Common myeloid progenitor, CD34-positive (primary cell): Measurements from ENCODE around the gene AJM1.
A peak's percentile ranks its signal among the peaks of the same experiment; 100 is the strongest.

Experiments
- CTCF ChIA-PET: fragments of 350-600 bp; sonication (Branson Sonifier 250); formaldehyde crosslinking; loops from one replicate; lab custom pipeline; 2021; ENCODE audit warnings: antibody characterized with exemption; lab: Charles Lee
- POLR2A ChIA-PET: fragments of 350-600 bp; sonication (Branson Sonifier 250); formaldehyde crosslinking; loops from one replicate; lab custom pipeline; 2021; ENCODE audit warnings: antibody characterized with exemption; lab: Charles Lee
- DNase-seq, 3 donors: peaks; one replicate each; pipeline versions ENCODE4 v3.0.0 to v3.0.0-alpha.2; 2013
- H3K27ac ChIP-seq, 2 experiments: 1 replicate in 1 of 2; 2 replicates in 1 of 2; pipeline ENCODE4 v1.7.0; 2013; ENCODE audit warnings: inconsistent platforms in 2 of 2, low read length in 2 of 2, mild to moderate bottlenecking in 2 of 2, low read depth in 1 of 2, moderate library complexity in 1 of 2; ENCODE audit not compliant: severe bottlenecking in 2 of 2, insufficient read depth in 1 of 2, poor library complexity in 1 of 2
- H3K27me3 ChIP-seq, 5 experiments: replicated peaks in 2 of 5; 1 replicate in 3 of 5; 2 replicates in 2 of 5; pipeline versions ENCODE4 v1.6.1 to v1.7.0; 2013; ENCODE audit warnings: low read length in 4 of 5, mild to moderate bottlenecking in 2 of 5, moderate library complexity in 2 of 5, inconsistent platforms in 1 of 5; ENCODE audit not compliant: insufficient read depth in 5 of 5, control insufficient read depth in 4 of 5
- H3K36me3 ChIP-seq, 4 experiments: 1 replicate in 2 of 4; 2 replicates in 2 of 4; pipeline versions ENCODE4 v1.6.1 to v1.7.0; 2013; ENCODE audit warnings: low read length in 3 of 4, control low read depth in 1 of 4, mild to moderate bottlenecking in 1 of 4; ENCODE audit not compliant: control insufficient read depth in 4 of 4, insufficient read depth in 4 of 4
- H3K4me1 ChIP-seq, 4 experiments: 1 replicate in 3 of 4; 2 replicates in 1 of 4; pipeline versions ENCODE4 v1.6.1 to v1.7.1; 2013; ENCODE audit warnings: low read length in 3 of 4, mild to moderate bottlenecking in 3 of 4, control low read depth in 1 of 4, inconsistent platforms in 1 of 4, moderate library complexity in 1 of 4; ENCODE audit not compliant: control insufficient read depth in 4 of 4, insufficient read depth in 4 of 4; ENCODE audit errors: control extremely low read depth in 1 of 4
- H3K4me3 ChIP-seq, 7 experiments: 1 replicate in 4 of 7; 2 replicates in 3 of 7; pipeline versions ENCODE4 v1.5.1 to v1.7.0; 2013; ENCODE audit warnings: mild to moderate bottlenecking in 7 of 7, low read length in 6 of 7, moderate library complexity in 6 of 7, inconsistent platforms in 2 of 7, low read depth in 2 of 7, control low read depth in 1 of 7; ENCODE audit not compliant: insufficient read depth in 4 of 7, control insufficient read depth in 1 of 7; ENCODE audit errors: extremely low read depth in 1 of 7
- H3K9me3 ChIP-seq, 5 experiments: 1 replicate in 4 of 5; 2 replicates in 1 of 5; pipeline versions ENCODE4 v1.6.1 to v1.7.1; 2013; ENCODE audit warnings: low read length in 4 of 5, mild to moderate bottlenecking in 2 of 5, inconsistent platforms in 1 of 5, low read depth in 1 of 5, moderate library complexity in 1 of 5; ENCODE audit not compliant: control insufficient read depth in 4 of 5, insufficient read depth in 2 of 5; ENCODE audit errors: control extremely low read depth in 1 of 5
- WGBS: methylation state at CpG from one replicate; pipeline ENCODE4 v1.1.5; 2013; ENCODE audit not compliant: insufficient coverage; 5-methylcytosine and 5-hydroxymethylcytosine counted together

The AJM1 gene

GRCh38 chr9:136821826-136822544 lies 20.3 kb upstream of the AJM1 start:
- peak overlapping the region in 3 of 7 experiments; percentile 63 to 64 (median 64) for H3K4me3 ChIP-seq
- 79% methylated on average over 39 of the region's 42 CpGs for WGBS
- ChIA-PET POLR2A (interaction anchor here (0.7 to 1.3 kb wide), 2 partner anchors 19 to 171 kb away, joined by 3 read pairs; no protein-coding TSS in a partner anchor), CTCF (interaction anchor here (0.6 to 2.2 kb wide), 5 partner anchors 10 to 1614 kb away, joined by 3 to 10 read pairs (median 3); partner anchors contain the start of genes FBXW5 and RABL6)
- H3K36me3 ChIP-seq, result peaks cover 10 to 43% (median 22%) of the 10 kb centered on the region in 4 experiments
- no peak overlapping the region for H3K27ac ChIP-seq
- H3K27me3 ChIP-seq, result peaks cover 0 to 8% (median 0%) of the 10 kb centered on the region in 5 experiments
- no peaks in the 10 kb centered on the region for H3K9me3 ChIP-seq
- H3K4me1 ChIP-seq, result peaks cover 0 to 10% (median 5%) of the 10 kb centered on the region in 4 experiments
- DNase-seq, result no peak

- 94% methylated on average over 23 of the region's 30 CpGs for WGBS
- no peak for DNase-seq
- Histone ChIP-seq H3K27ac (no peak overlapping the region), H3K36me3 (peaks cover 7 to 55% (median 27%) of the 10 kb centered on the region in 4 experiments), H3K4me1 (peaks cover 0 to 10% (median 5%) of the 10 kb centered on the region in 4 experiments), H3K9me3 (no peaks in the 10 kb centered on the region), H3K4me3 (no peak overlapping the region), H3K27me3 (peaks cover 0 to 8% (median 0%) of the 10 kb centered on the region in 5 experiments)
- ChIA-PET CTCF (interaction anchor here (0.6 to 2.2 kb wide), 7 partner anchors 8 to 1615 kb away, joined by 3 to 10 read pairs (median 4); partner anchors contain the start of genes CLIC3, FBXW5 and RABL6), POLR2A (interaction anchor here (1.3 kb wide), 1 partner anchor 18 kb away, joined by 3 read pairs; no protein-coding TSS in a partner anchor)
Observed at GRCh38 chr9:136823136-136824046, 18.9 kb upstream of the AJM1 start.

- no peak overlapping the region for H3K27ac ChIP-seq
- no peaks in the 10 kb centered on the region for H3K9me3 ChIP-seq
- ChIA-PET POLR2A (no interaction called here), CTCF (interaction anchor here (0.6 to 1.5 kb wide), 3 partner anchors 12 to 42 kb away, joined by 3 to 4 read pairs (median 4); no protein-coding TSS in a partner anchor)
- peaks cover 7 to 68% (median 38%) of the 10 kb centered on the region in 4 experiments for H3K36me3 ChIP-seq
- 92% methylated on average over 14 of the region's 21 CpGs for WGBS
- H3K4me1 ChIP-seq, result peaks cover 0 to 10% (median 5%) of the 10 kb centered on the region in 4 experiments
- peaks cover 0 to 8% (median 0%) of the 10 kb centered on the region in 5 experiments for H3K27me3 ChIP-seq
- no peak overlapping the region for H3K4me3 ChIP-seq
- DNase-seq, result no peak
Observed at GRCh38 chr9:136824496-136825225, 17.6 kb upstream of the AJM1 start.

- POLR2A ChIA-PET, result no interaction called here
- Histone ChIP-seq H3K27ac (no peak overlapping the region), H3K9me3 (no peaks in the 10 kb centered on the region), H3K4me1 (peaks cover 0 to 10% (median 5%) of the 10 kb centered on the region in 4 experiments), H3K27me3 (peaks cover 0 to 8% (median 0%) of the 10 kb centered on the region in 5 experiments), H3K36me3 (peaks cover 11 to 77% (median 42%) of the 10 kb centered on the region in 4 experiments), H3K4me3 (no peak overlapping the region)
- no peak for DNase-seq
- CTCF ChIA-PET, result interaction anchor here (1.5 kb wide), 1 partner anchor 16 kb away, joined by 4 read pairs; no protein-coding TSS in a partner anchor
- WGBS, result 96% methylated on average over 41 of the region's 44 CpGs
Observed at GRCh38 chr9:136825295-136826187, 16.7 kb upstream of the AJM1 start.

- ChIA-PET CTCF (interaction anchor here (1.5 kb wide), 1 partner anchor 16 kb away, joined by 4 read pairs; no protein-coding TSS in a partner anchor), POLR2A (no interaction called here)
- Histone ChIP-seq H3K27ac (no peak overlapping the region), H3K9me3 (no peaks in the 10 kb centered on the region), H3K36me3 (peaks cover 14 to 83% (median 47%) of the 10 kb centered on the region in 4 experiments), H3K4me1 (peaks cover 0 to 5% (median 2%) of the 10 kb centered on the region in 4 experiments), H3K27me3 (peaks cover 0 to 3% (median 0%) of the 10 kb centered on the region in 5 experiments), H3K4me3 (no peak overlapping the region)
- WGBS, result 98% methylated on average over 5 of the region's 17 CpGs
- no peak for DNase-seq
Observed at GRCh38 chr9:136826188-136826541, 16.1 kb upstream of the AJM1 start.
